Measurements from ENCODE around the gene RWDD3. TPM values are rescaled to one million over a fixed set of nuclear protein-coding genes. Genes with fewer than 3 reads are reported as not detected.

The RWDD3 gene
- total RNA-seq, 1 donor from 2014 or later, result 17.9 TPM

DNA sequence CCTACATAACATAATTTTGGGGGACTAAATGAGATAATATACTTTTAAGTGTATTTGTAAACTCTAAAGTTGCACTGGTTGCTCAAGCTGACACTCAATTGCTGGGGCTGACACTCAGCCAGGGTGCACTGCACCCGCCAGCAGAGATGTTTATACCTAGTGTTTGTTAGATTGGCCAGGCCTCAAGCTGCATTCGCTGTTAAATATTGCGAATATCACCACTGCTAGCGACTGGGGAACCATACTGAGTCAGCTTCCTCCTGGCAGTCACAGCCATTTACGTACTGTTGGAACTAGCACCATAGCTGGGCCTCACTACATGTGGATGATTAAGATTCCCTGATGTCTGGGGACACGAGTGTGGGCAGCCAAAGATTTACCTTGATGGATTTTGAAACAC is 12.7 kb upstream of the RWDD3 start:
- intact Hi-C loops (cut with DNase I), result no loop called here

DNA sequence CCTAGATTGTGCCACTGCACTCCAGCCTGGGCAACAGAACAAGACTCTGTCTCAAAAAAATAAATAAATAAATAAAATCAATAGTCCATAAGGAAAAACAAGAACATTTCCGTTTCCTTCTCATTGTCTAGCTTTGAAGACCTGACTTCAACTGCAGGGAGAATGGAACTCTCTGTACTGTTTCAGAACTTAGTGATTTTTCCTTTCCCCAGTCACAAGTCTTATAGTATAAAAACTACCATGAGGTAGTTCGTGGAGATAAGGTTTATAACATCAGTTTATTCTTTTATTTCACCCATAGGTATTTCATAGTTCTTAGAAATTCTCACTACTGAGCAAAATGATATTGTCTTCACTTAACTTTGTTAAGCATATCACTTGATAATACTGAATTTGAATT is 11.4 kb upstream of the RWDD3 start:
- DNase-seq (ENCODE audit: extremely low spot score in 2 of 2), result no peak
- Histone ChIP-seq H3K9me3 (no peaks in the 10 kb centered on the region), H3K27ac (no peak overlapping the region), H3K4me1 (no peaks in the 10 kb centered on the region), H3K4me3 (no peak overlapping the region), H3K27me3 (no peaks in the 10 kb centered on the region), H3K36me3 (no peaks in the 10 kb centered on the region)
- intact Hi-C loops (cut with DNase I), result no loop called here
- TF ChIP-seq POLR2AphosphoS5 (IDR thresholded peaks at IDR 0.05; ENCODE audit: insufficient read depth in 1 of 2, low read depth in 1 of 2) (no peak), POLR2A (IDR thresholded peaks at IDR 0.05) (no peak)
- TF ChIP-seq, protein P1, sequence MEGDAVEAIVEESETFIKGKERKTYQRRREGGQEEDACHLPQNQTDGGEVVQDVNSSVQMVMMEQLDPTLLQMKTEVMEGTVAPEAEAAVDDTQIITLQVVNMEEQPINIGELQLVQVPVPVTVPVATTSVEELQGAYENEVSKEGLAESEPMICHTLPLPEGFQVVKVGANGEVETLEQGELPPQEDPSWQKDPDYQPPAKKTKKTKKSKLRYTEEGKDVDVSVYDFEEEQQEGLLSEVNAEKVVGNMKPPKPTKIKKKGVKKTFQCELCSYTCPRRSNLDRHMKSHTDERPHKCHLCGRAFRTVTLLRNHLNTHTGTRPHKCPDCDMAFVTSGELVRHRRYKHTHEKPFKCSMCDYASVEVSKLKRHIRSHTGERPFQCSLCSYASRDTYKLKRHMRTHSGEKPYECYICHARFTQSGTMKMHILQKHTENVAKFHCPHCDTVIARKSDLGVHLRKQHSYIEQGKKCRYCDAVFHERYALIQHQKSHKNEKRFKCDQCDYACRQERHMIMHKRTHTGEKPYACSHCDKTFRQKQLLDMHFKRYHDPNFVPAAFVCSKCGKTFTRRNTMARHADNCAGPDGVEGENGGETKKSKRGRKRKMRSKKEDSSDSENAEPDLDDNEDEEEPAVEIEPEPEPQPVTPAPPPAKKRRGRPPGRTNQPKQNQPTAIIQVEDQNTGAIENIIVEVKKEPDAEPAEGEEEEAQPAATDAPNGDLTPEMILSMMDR (IDR thresholded peaks at IDR 0.05), result no peak

More for the DNA sequence above, 12.7 kb upstream of the RWDD3 start:
- Histone ChIP-seq H3K27me3 (no peaks in the 10 kb centered on the region), H3K4me3 (no peak overlapping the region), H3K9me3 (no peaks in the 10 kb centered on the region), H3K36me3 (no peaks in the 10 kb centered on the region), H3K27ac (no peak overlapping the region), H3K4me1 (no peaks in the 10 kb centered on the region)
- no peak for TF ChIP-seq POLR2A (IDR thresholded peaks at IDR 0.05)
- TF ChIP-seq, protein P1 (IDR thresholded peaks at IDR 0.05), result no peak
- DNase-seq (ENCODE audit: extremely low spot score in 2 of 2), result no peak

DNA sequence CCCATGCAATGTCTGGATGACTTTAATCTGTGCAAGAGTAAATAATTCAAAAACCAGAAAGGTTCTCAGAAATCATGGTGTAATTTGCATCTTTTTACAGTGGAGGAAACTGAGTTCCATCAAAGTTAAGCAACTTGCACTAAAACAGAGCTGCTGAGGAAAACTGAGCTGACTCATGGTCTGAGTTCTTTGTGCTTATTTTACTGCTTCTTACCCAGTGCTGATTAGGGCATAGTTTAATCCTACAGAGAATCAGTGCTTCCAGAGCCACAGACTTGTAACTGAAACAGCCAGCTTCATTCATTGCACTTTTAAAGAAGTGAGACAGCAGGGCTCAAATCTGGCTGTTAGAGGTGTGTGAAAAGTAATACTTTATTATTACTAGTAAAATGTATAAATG is 10.9 kb upstream of the RWDD3 start:
- DNase-seq (ENCODE audit: extremely low spot score in 2 of 2), result no peak
- TF ChIP-seq POLR2AphosphoS5 (IDR thresholded peaks at IDR 0.05; ENCODE audit: insufficient read depth in 1 of 2, low read depth in 1 of 2) (no peak), POLR2A (IDR thresholded peaks at IDR 0.05) (no peak)
- TF ChIP-seq, protein P1 (IDR thresholded peaks at IDR 0.05), result no peak
- Histone ChIP-seq H3K27ac (no peak overlapping the region), H3K4me1 (no peaks in the 10 kb centered on the region), H3K4me3 (no peak overlapping the region), H3K27me3 (no peaks in the 10 kb centered on the region), H3K36me3 (no peaks in the 10 kb centered on the region), H3K9me3 (no peaks in the 10 kb centered on the region)
- intact Hi-C loops (cut with DNase I), result no loop called here

DNA sequence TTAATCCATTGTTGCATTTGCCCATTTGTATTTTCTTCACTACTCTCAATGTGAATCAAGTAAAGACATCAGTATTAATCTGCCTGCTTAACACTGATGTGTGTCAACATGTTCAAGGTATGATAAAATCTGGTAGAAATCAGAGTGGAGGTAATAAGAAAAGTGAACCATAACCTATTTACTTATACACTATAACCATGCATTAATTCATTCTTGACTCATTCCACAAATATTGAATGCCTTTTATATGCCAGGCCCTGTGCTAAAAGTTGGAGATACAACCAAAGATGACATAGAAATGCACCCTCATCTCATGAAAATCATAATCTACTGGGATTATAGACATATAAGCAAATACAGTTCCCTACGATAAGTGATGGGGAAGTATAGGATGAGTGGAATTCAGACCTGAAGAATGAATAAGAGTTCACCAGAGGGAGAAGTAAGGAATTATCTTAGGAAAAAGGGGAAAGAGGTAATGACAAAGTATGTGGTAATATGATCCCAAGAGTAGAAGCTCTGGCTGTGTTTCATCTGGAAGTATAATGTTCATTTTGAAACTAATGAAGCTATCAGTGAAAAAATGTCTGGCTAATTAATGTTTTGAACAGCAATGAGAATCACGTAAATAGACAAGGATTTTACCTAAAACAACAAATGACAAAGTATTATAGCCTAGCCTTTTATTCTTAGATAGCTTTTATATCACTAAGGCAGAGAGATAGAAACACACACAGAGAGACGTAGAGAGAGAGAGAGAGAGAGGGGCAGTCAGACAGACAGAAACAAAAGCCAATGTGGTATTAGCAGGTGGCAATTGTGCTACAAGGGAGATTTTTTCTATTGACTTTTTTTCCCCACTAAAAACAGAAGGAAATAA is 7.0 kb upstream of the RWDD3 start:
- H3K27ac ChIP-seq, result no peak overlapping the region

More for the DNA sequence above, 7.0 kb upstream of the RWDD3 start:
- intact Hi-C loops (cut with DNase I), result no loop called here
- H3K36me3 ChIP-seq, result no peaks in the 10 kb centered on the region
- no peak for DNase-seq (ENCODE audit: extremely low spot score in 2 of 2)
- H3K4me1 ChIP-seq, result peaks cover 11% of the 10 kb centered on the region
- H3K27me3 ChIP-seq, result no peaks in the 10 kb centered on the region
- H3K9me3 ChIP-seq, result no peaks in the 10 kb centered on the region
- TF ChIP-seq POLR2A (IDR thresholded peaks at IDR 0.05) (no peak), POLR2AphosphoS5 (IDR thresholded peaks at IDR 0.05; ENCODE audit: insufficient read depth in 1 of 2, low read depth in 1 of 2) (no peak)
- TF ChIP-seq, protein P1 (IDR thresholded peaks at IDR 0.05), result no peak
- H3K4me3 ChIP-seq, result no peak overlapping the region
